Measurements from ENCODE around the gene ARID4A.

- TF ChIP-seq POLR2A (IDR thresholded peaks at IDR 0.05), result no peak
- peak in 1 of 3 experiments; percentile 16 for TF ChIP-seq CTCF (IDR thresholded peaks at IDR 0.05)
Measured at GRCh38 chr14:58297762-58298476, 436 bp upstream of the ARID4A start.
